Glomerular visceral epithelial cell (primary cell): ENCODE data around the gene CPNE4.

ENCODE experiments used
- DNase-seq: peaks from one replicate; pipeline ENCODE4 v3.0.0-alpha.2; 2016; ENCODE audit errors: extremely low spot score

The CPNE4 gene

GRCh38 chr3:131797776-131798175, 237.0 kb downstream of the CPNE4 start:
- no peak for DNase-seq

- no peak for DNase-seq
These were observed 238.1 kb downstream of the CPNE4 start for GRCh38 chr3:131796558-131797198.

GRCh38 chr3:131796111-131796510, 238.7 kb downstream of the CPNE4 start:
- DNase-seq = no peak

- no peak for DNase-seq
These were observed 239.3 kb downstream of the CPNE4 start for GRCh38 chr3:131795390-131796090.

- peak; percentile 35 for DNase-seq
These were observed 239.9 kb downstream of the CPNE4 start for GRCh38 chr3:131794766-131795388.

GRCh38 chr3:131793870-131794269, 240.9 kb downstream of the CPNE4 start:
- no peak for DNase-seq

- no peak for DNase-seq
These were observed 245.6 kb downstream of the CPNE4 start for GRCh38 chr3:131789188-131789587.

- no peak for DNase-seq
These were observed 248.4 kb downstream of the CPNE4 start for GRCh38 chr3:131786386-131786785.

GRCh38 chr3:131782751-131783150, 252.1 kb downstream of the CPNE4 start:
- no peak for DNase-seq

GRCh38 chr3:131778526-131778925, 256.3 kb downstream of the CPNE4 start:
- no peak for DNase-seq

- no peak for DNase-seq
These were observed 259.2 kb downstream of the CPNE4 start for GRCh38 chr3:131775650-131776049.

- DNase-seq = no peak
These were observed 262.4 kb downstream of the CPNE4 start for GRCh38 chr3:131772269-131773026.

GRCh38 chr3:131762981-131763564, 271.7 kb downstream of the CPNE4 start:
- DNase-seq = no peak

GRCh38 chr3:131756405-131756804, 278.4 kb downstream of the CPNE4 start:
- no peak for DNase-seq

- no peak for DNase-seq
These were observed 279.4 kb downstream of the CPNE4 start for GRCh38 chr3:131755380-131755779.

- DNase-seq = no peak
These were observed 284.6 kb downstream of the CPNE4 start for GRCh38 chr3:131750256-131750655.

- DNase-seq = no peak
These were observed 285.0 kb downstream of the CPNE4 start for GRCh38 chr3:131749826-131750225.

- no peak for DNase-seq
These were observed 287.3 kb downstream of the CPNE4 start for GRCh38 chr3:131747466-131747865.

- no peak for DNase-seq
These were observed 290.0 kb downstream of the CPNE4 start for GRCh38 chr3:131744765-131745164.

- DNase-seq = no peak
These were observed 291.7 kb downstream of the CPNE4 start for GRCh38 chr3:131743126-131743525.

- DNase-seq = no peak
These were observed 295.6 kb downstream of the CPNE4 start for GRCh38 chr3:131739211-131739610.

- DNase-seq = no peak
These were observed 296.7 kb downstream of the CPNE4 start for GRCh38 chr3:131738095-131738494.
